GM12878 (cell line): ENCODE data around the gene TPRN. TPM values are rescaled to one million over a fixed set of nuclear protein-coding genes. Genes with fewer than 3 reads are reported as not detected.
A peak's percentile ranks its signal among the peaks of the same experiment; 100 is the strongest.

Experiments
- ATAC-seq: fragments of 200-7000 bp; cut with Tn5 transposase; 3 replicates; pipeline ENCODE4 v1.9.1; 2020; ENCODE audit warnings: mild to moderate bottlenecking, moderate library complexity
- Bru-seq: library from RNA; stranded (reverse); fragments of 400-500 nt; gene quantifications from one replicate; lab custom pipeline; 2021; lab: Mats Ljungman, UMichigan
- BruChase-seq, 2 experiments: library from RNA; stranded (reverse); fragments of 400-500 nt; gene quantifications; one replicate each; lab custom pipeline; 2021; lab: Mats Ljungman, UMichigan
- BruUV-seq: library from RNA; stranded (reverse); fragments of 400-500 nt; replicated peaks from 2 replicates; lab custom pipeline; 2021; lab: Mats Ljungman, UMichigan
- CTCF ChIA-PET: fragments of 300-600 bp; sonication (Branson Sonifier 250); formaldehyde crosslinking; extraction: SDS; loops from one replicate; lab custom pipeline; 2021; ENCODE audit warnings: inconsistent platforms; lab: Yijun Ruan, JAX
- POLR2A ChIA-PET: fragments of 350-600 bp; formaldehyde crosslinking; extraction: SDS; loops from one replicate; lab custom pipeline; 2021; ENCODE audit warnings: inconsistent platforms; lab: Charles Lee
- RAD21 ChIA-PET: fragments of 300-600 bp; sonication (Branson Sonifier 250); formaldehyde crosslinking; loops from one replicate; lab custom pipeline; 2023; ENCODE audit warnings: antibody characterized with exemption; ENCODE audit not compliant: unreplicated experiment; lab: Charles Lee
- SMC1A ChIA-PET: fragments of 300-600 bp; sonication (Branson Sonifier 250); formaldehyde crosslinking; loops from one replicate; lab custom pipeline; 2023; ENCODE audit not compliant: unreplicated experiment, uncharacterized antibody; lab: Charles Lee
- DNase-seq: peaks from one replicate; pipeline ENCODE4 v3.0.0-alpha.2; 2011; ENCODE audit warnings: low read depth, low spot score
- FAIRE-seq: peaks from 3 replicates; lab custom pipeline; 2011; peaks lifted over from hg19 to GRCh38; lab: Jason Lieb, UNC
- H2AFZ ChIP-seq: 2 replicates; pipeline ENCODE4 v1.6.0; 2011; ENCODE audit warnings: low read depth, low read length, control low read depth; ENCODE audit not compliant: control insufficient read depth
- H3K27ac ChIP-seq: 2 replicates; pipeline ENCODE4 v1.5.1; 2011; ENCODE audit warnings: control low read depth; ENCODE audit not compliant: control insufficient read depth, insufficient read depth
- H3K27me3 ChIP-seq, 2 experiments: replicated peaks in 1 of 2; 2 replicates each; pipeline versions ENCODE4 v1.6.0 to v1.6.1; 2011; ENCODE audit warnings: low read length in 1 of 2; ENCODE audit not compliant: control insufficient read depth in 2 of 2, insufficient read depth in 2 of 2
- H3K36me3 ChIP-seq, 2 experiments: 2 replicates each; pipeline ENCODE4 v1.5.1; 2011; ENCODE audit warnings: low read length in 1 of 2; ENCODE audit not compliant: control insufficient read depth in 2 of 2, insufficient read depth in 2 of 2
- H3K4me1 ChIP-seq: 2 replicates; pipeline ENCODE4 v1.6.1; 2011; ENCODE audit warnings: mild to moderate bottlenecking, low read length, moderate library complexity, mixed read lengths; ENCODE audit not compliant: control insufficient read depth, insufficient read depth
- H3K4me2 ChIP-seq: 2 replicates; pipeline ENCODE4 v1.6.0; 2011; ENCODE audit warnings: control low read depth; ENCODE audit not compliant: control insufficient read depth, insufficient read depth
- H3K4me3 ChIP-seq: fragments of 200-600 bp; sonication (generic); 2 replicates; pipeline ENCODE4 v1.5.1; 2016
- H3K79me2 ChIP-seq: 2 replicates; pipeline ENCODE4 v1.6.0; 2011; ENCODE audit warnings: low read length; ENCODE audit not compliant: control insufficient read depth, insufficient read depth
- H3K9ac ChIP-seq: 2 replicates; pipeline ENCODE4 v1.8.0; 2011; ENCODE audit warnings: low read length, control low read depth, mixed read lengths; ENCODE audit not compliant: control insufficient read depth, insufficient read depth
- H3K9me3 ChIP-seq: replicated peaks from 3 replicates; pipeline ENCODE4 v1.5.1; 2011; ENCODE audit warnings: mild to moderate bottlenecking, low read length; ENCODE audit not compliant: control insufficient read depth, insufficient read depth
- H4K20me1 ChIP-seq: 2 replicates; pipeline ENCODE4 v1.6.0; 2011; ENCODE audit not compliant: control insufficient read depth, insufficient read depth
- MEF2B ChIP-seq: fragments of 450-650 bp; IDR thresholded peaks from 2 replicates; pipeline ENCODE4 v1.6.1; 2018; ENCODE audit warnings: mild to moderate bottlenecking, moderate library complexity; ENCODE audit not compliant: partially characterized antibody, poor library complexity, severe bottlenecking
- NKRF ChIP-seq: fragments of 450-650 bp; conservative IDR thresholded peaks from 2 replicates; pipeline ENCODE4 v1.6.1; 2017; ENCODE audit warnings: mild to moderate bottlenecking, moderate library complexity
- PAX5 ChIP-seq: IDR thresholded peaks from 2 replicates; pipeline ENCODE4 v1.6.1; 2011; ENCODE audit warnings: low read depth, low read length, borderline replicate concordance
- TBL1XR1 ChIP-seq: IDR thresholded peaks from 2 replicates; pipeline ENCODE4 v1.6.1; 2012; ENCODE audit warnings: low read depth, low read length, improper control_type of control experiment
- USF2 ChIP-seq: IDR thresholded peaks from 2 replicates; pipeline ENCODE4 v1.6.1; 2011; ENCODE audit warnings: low read depth, low read length, improper control_type of control experiment, borderline replicate concordance
- ZBTB11 ChIP-seq: fragments of 450-650 bp; formaldehyde crosslinking; IDR thresholded peaks from 2 replicates; pipeline ENCODE4 v1.5.0; 2022; ENCODE audit warnings: mild to moderate bottlenecking, missing genetic modification characterization
- WGBS: methylation state at CpG from one replicate; pipeline ENCODE4 v1.1.6; 2016; ENCODE audit warnings: low lambda C conversion rate; ENCODE audit not compliant: insufficient replicate concordance, insufficient coverage; ENCODE audit errors: missing lambda C conversion rate; 5-methylcytosine and 5-hydroxymethylcytosine counted together
- in situ Hi-C: fragments of 300-500 bp; cut with MboI; formaldehyde crosslinking; loops from 9 replicates; pipeline ENCODE4 v1.14.3; 2018; ENCODE audit warnings: mixed read lengths
- intact Hi-C: fragments of 100-400 bp; cut with micrococcal nuclease; formaldehyde crosslinking; loops from one replicate; pipeline ENCODE4 v1.14.2; 2022; ENCODE audit not compliant: unreplicated experiment
- long read RNA-seq, 2 experiments: library from polyadenylated mRNA; unstranded; transcript quantifications; one replicate each; pipeline ENCODE4 v2.0.0, GENCODE V29; 2019 to 2020
- polyA minus RNA-seq, 3 experiments: library from RNA; depleted of rRNA, polyadenylated mRNA; stranded (reverse); fragments of >200 nt; gene quantifications; 2 replicates each; pipeline ENCODE4 v1.2.3, GENCODE V29; 2011
- polyA plus RNA-seq, 11 experiments: library from polyadenylated mRNA; depleted of rRNA in 4 of 11; unstranded in 6 of 11; stranded (reverse) in 5 of 11; fragments of >200 nt; fragmentation: Nextera tagmentation in 4 of 11; fragmentation: Illumina TruSeq in 1 of 11; extraction: Ambion mirVana in 4 of 11; extraction: Trizol in 1 of 11; gene quantifications; 1 replicate in 1 of 11; 2 replicates in 10 of 11; pipeline versions ENCODE4 v1.2.1 to v1.2.3, GENCODE V29; 2011 to 2016; ENCODE audit warnings: inconsistent platforms in 2 of 11, missing spikeins in 2 of 11, low read depth in 1 of 11
- total RNA-seq, 4 experiments: library from RNA; depleted of rRNA in 3 of 4; stranded (reverse); fragments of >200 nt in 3 of 4; fragmentation: Illumina TruSeq in 1 of 4; extraction: Trizol in 1 of 4; gene quantifications; 2 replicates each; pipeline versions ENCODE4 v1.2.1 to v1.2.3, GENCODE V29; 2013 to 2021

Gene TPRN
- 9.0 and 9.7 TPM in 2 replicates for total RNA-seq (2013; cell fraction: nucleolus; rRNA removed)
- total RNA-seq (2014; rRNA removed) (7.5 and 9.1 TPM in 2 replicates), total RNA-seq (2014; rRNA removed; fragmentation: Illumina TruSeq; extraction: Trizol) (3.8 and 4.1 TPM in 2 replicates), total RNA-seq (2021) (19.5 and 19.6 TPM in 2 replicates), polyA plus RNA-seq (2011; rRNA removed) (1.2 and 2.9 TPM in 2 replicates), polyA plus RNA-seq (2014; fragmentation: Illumina TruSeq; extraction: Trizol) (0.08 and 2.0 TPM in 2 replicates), polyA plus RNA-seq (2014; fragmentation: Nextera tagmentation; extraction: Ambion mirVana) (under 1 TPM; 0.18 to 0.75 TPM), polyA plus RNA-seq (2014; rRNA removed) (9.6 and 10.8 TPM in 2 replicates), polyA plus RNA-seq (2016; fragmentation: Nextera tagmentation; extraction: Ambion mirVana) (1 to 10 TPM; 2.0 to 3.2 TPM), polyA minus RNA-seq (2011; rRNA and poly(A)+ RNA removed) (2.5 and 6.5 TPM in 2 replicates), Bru-seq, nascent RNA (percentile 47 among the genes with signal in this experiment), BruChase-seq, experiment 1, labeled RNA remaining after a 6-hour chase (percentile 62 among the genes with signal in this experiment), BruChase-seq, experiment 2, labeled RNA remaining after a 2-hour chase (percentile 62 among the genes with signal in this experiment)
- 2.1 TPM for polyA plus RNA-seq (2011; ENCODE audit: low read depth)
- 4.2 and 7.8 TPM in 2 replicates for polyA plus RNA-seq (2011; cell fraction: cytosol; rRNA removed)
- polyA plus RNA-seq (2011; cell fraction: nucleus; rRNA removed), result 27.4 and 50.9 TPM in 2 replicates
- 7.2 and 10.8 TPM in 2 replicates for polyA plus RNA-seq (2012)
- 5.3 and 7.5 TPM in 2 replicates for polyA minus RNA-seq (2011; cell fraction: cytosol; rRNA and poly(A)+ RNA removed)
- polyA minus RNA-seq (2011; cell fraction: nucleus; rRNA and poly(A)+ RNA removed), result 5.9 and 12.9 TPM in 2 replicates
- long read RNA-seq, experiment 1, partial matches to known transcripts, result 0 of 1 reads
- long read RNA-seq, experiment 1, other reads (novel, unspliced or antisense), result 0 of 1 reads
- long read RNA-seq, experiment 2, partial matches to known transcripts, result 0 of 1 reads
- long read RNA-seq, experiment 2, other reads (novel, unspliced or antisense), result 0 of 1 reads

- no peaks in the 10 kb centered on the region for H4K20me1 ChIP-seq
- DNase-seq (peak; percentile 95), FAIRE-seq (peak; percentile 99), ATAC-seq (peak; percentile 96)
- no peaks in the 10 kb centered on the region for H3K36me3 ChIP-seq
- RAD21 ChIA-PET, result interaction anchor here (0.7 to 1.5 kb wide), 9 partner anchors 12 to 112 kb away, joined by 3 to 9 read pairs (median 4); partner anchors contain the start of genes ANAPC2, RNF208, SSNA1 and TUBB4B
- in situ Hi-C loops (no loop called here), intact Hi-C loops (loop anchor here (2.0 kb wide), 2 partner anchors 22 to 78 kb away; partner anchors contain the start of gene RNF208)
- peaks cover 32% of the 10 kb centered on the region for H3K4me1 ChIP-seq
- CTCF ChIA-PET, result interaction anchor here (0.6 to 1.9 kb wide), 7 partner anchors 12 to 76 kb away, joined by 3 to 11 read pairs (median 4); partner anchors contain the start of genes ANAPC2 and SSNA1
- no peaks in the 10 kb centered on the region for H3K9me3 ChIP-seq
- peak within 1 kb of the TSS; percentile 78 for H3K9ac ChIP-seq
- peak within 1 kb of the TSS; percentile 77 for H3K4me3 ChIP-seq
- WGBS, result under 1% methylated on average over 78 of the region's 118 CpGs
- H2AFZ ChIP-seq, result peak within 1 kb of the TSS; percentile 74
- BruUV-seq, result no TSS peak
- SMC1A ChIA-PET, result interaction anchor here (1.0 to 4.6 kb wide), 5 partner anchors 11 to 253 kb away, joined by 3 to 18 read pairs (median 4); partner anchors contain the start of genes CYSRT1 and RNF208
- peak within 1 kb of the TSS; percentile 86 for H3K4me2 ChIP-seq
- POLR2A ChIA-PET, result interaction anchor here (0.5 to 8.0 kb wide), 18 partner anchors 11 to 225 kb away, joined by 3 to 68 read pairs (median 5); partner anchors contain the start of genes CYSRT1, MAN1B1, RNF208 and SAPCD2
- peaks cover 26% of the 10 kb centered on the region for H3K79me2 ChIP-seq
- peak within 1 kb of the TSS; percentile 62 for H3K27ac ChIP-seq
- no peaks in the 10 kb centered on the region for H3K27me3 ChIP-seq
- TF ChIP-seq MEF2B (peak; percentile 66), ZBTB11 (CRISPR knock-in tag) (no peak), USF2 (peak; percentile 38; the same call in 1 of the 2 replicates), NKRF (peak; percentile 92), TBL1XR1 (peak; percentile 22; the same call in 1 of the 2 replicates), PAX5 (peak; percentile 92)
Observed at GRCh38 chr9:137200311-137201204, at the start of gene TPRN. Gene TPRN (minus strand): TSS chr9:137200741. CDS start chr9:137200711, 30 bp downstream.
